HFF-Myc (cell line): Measurements from ENCODE around the gene PACS1.

Source experiments
- DNase-seq: peaks from one replicate; pipeline ENCODE4 v3.0.0-alpha.2; 2011; ENCODE audit warnings: low read depth; ENCODE audit errors: extremely low read depth
- H3K4me3 ChIP-seq: replicated peaks from 2 replicates; pipeline ENCODE4 v1.5.1; 2011; ENCODE audit warnings: low read depth, mild to moderate bottlenecking, control low read depth, low read length
- TF ChIP-seq, protein P1 (sequence below): IDR thresholded peaks from 2 replicates; pipeline ENCODE4 v1.5.1; 2012; ENCODE audit warnings: mild to moderate bottlenecking, low read depth, low read length, control low read depth; ENCODE audit errors: missing control alignments

PACS1 gene

DNA sequence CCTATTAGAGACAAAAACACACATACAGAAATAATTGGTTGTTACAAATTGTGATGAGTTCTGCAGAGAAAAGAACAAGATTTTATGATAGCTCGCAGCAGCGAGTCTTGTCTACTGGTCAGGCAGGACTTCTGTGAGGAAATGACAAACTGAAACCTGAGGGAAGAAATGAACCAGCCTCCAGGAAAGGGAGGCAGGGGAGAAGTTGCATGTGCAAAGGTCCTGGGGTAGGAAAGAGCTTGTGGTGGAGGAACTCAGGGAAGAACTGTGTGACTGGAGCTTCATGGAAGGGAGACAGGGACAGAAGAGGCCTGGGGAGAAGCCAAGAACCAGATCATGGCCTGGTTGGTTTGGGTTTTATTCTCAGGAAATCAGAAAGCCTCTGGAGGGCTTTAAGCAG, 189.2 kb downstream of the PACS1 start:
- H3K4me3 ChIP-seq: no peak overlapping the region
- TF ChIP-seq, protein P1, sequence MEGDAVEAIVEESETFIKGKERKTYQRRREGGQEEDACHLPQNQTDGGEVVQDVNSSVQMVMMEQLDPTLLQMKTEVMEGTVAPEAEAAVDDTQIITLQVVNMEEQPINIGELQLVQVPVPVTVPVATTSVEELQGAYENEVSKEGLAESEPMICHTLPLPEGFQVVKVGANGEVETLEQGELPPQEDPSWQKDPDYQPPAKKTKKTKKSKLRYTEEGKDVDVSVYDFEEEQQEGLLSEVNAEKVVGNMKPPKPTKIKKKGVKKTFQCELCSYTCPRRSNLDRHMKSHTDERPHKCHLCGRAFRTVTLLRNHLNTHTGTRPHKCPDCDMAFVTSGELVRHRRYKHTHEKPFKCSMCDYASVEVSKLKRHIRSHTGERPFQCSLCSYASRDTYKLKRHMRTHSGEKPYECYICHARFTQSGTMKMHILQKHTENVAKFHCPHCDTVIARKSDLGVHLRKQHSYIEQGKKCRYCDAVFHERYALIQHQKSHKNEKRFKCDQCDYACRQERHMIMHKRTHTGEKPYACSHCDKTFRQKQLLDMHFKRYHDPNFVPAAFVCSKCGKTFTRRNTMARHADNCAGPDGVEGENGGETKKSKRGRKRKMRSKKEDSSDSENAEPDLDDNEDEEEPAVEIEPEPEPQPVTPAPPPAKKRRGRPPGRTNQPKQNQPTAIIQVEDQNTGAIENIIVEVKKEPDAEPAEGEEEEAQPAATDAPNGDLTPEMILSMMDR: no peak
- DNase-seq: no peak

DNA sequence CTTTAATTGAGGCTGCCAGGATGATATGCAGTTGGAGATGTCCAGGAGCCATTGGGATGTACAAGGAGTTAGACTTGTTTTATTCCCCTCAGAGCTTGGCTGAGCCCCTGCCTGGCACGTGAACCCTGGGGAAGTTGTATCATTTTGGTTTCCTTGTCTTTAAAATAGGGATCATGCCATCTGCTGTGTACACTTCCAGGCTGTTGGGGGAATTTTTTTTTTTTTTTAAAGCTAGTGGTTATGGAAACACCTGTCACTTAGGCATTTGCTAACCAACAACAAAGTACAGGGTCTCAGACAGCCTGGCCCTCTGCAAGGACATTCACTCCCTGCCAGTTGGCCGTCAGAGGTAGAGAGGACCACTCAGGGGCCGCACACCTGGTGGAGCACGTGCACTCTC, 189.9 kb downstream of the PACS1 start:
- TF ChIP-seq, protein P1: no peak
- no peak overlapping the region for H3K4me3 ChIP-seq
- no peak for DNase-seq

DNA sequence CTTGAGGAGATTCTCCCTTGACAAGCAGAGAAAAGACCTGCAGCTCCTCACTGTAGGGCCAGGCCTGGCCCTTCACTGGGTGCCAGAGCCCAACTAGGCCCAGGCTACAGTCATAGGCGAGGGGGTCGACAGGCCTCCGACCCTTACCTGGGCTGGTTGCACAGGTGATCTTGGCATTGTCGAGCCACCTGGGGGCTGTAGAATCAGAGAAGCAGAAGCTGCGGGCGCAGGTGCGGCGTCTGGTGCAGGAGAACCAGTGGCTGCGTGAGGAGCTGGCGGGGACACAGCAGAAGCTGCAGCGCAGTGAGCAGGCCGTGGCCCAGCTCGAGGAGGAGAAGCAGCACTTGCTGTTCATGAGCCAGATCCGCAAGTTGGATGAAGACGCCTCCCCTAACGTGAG, 191.5 kb downstream of the PACS1 start:
- DNase-seq: no peak
- H3K4me3 ChIP-seq: no peak overlapping the region
- TF ChIP-seq, protein P1: no peak

DNA sequence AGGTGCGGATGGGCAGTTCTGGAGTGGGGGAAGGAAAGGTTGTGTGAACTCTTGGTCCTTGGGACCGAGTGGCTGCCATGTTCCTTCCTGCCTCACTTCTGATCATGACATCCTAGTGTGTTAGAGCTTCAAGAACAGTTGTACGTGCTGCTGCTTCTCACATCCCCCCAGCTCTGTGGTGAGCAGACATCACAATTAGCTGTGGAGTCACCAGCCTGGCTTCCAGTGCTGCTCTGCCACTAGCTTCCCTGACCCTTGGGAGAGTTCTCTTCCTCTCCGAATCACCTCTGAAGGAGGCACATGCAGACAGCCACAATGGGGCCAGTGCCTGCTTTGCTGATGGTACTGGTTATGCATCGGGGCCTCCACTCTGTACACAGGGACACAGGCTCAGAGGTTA, 192.1 kb downstream of the PACS1 start:
- DNase-seq: no peak
- TF ChIP-seq, protein P1: no peak
- no peak overlapping the region for H3K4me3 ChIP-seq

DNA sequence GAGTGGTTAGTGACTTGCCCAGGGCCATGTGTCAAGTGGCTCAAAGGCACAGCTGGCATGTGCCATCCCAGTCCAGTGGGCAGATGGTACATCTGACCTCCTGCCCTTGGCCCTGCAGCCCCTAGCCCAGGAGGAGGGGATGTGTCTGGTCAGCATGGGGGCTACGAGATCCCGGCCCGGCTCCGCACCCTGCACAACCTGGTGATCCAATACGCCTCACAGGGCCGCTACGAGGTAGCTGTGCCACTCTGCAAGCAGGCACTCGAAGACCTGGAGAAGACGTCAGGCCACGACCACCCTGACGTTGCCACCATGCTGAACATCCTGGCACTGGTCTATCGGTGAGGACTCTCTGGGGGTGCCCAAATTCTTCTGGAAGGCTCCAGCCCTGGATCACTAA, 192.6 kb downstream of the PACS1 start:
- DNase-seq: no peak
- no peak overlapping the region for H3K4me3 ChIP-seq
- TF ChIP-seq, protein P1: no peak

DNA sequence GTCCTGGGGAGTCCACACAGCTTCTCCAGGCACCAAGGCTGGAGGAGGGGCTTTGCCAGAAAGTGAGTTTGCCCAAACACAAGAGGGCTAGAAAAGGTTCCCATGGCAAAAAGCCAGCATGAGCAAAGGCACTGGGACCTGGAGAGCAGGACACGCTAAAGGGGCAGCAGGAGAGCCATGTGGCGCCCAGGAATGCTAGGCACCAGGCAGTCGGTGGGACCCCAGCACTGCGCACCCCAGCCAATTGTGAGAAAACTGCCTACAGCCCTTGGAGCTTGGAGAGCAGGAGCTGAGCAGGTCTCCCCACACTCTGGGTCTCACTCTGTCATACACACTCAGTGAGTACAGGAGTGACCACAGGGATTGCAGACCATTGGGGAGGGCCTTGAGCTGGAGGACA, 193.2 kb downstream of the PACS1 start:
- no peak for DNase-seq
- TF ChIP-seq, protein P1: no peak
- no peak overlapping the region for H3K4me3 ChIP-seq

DNA sequence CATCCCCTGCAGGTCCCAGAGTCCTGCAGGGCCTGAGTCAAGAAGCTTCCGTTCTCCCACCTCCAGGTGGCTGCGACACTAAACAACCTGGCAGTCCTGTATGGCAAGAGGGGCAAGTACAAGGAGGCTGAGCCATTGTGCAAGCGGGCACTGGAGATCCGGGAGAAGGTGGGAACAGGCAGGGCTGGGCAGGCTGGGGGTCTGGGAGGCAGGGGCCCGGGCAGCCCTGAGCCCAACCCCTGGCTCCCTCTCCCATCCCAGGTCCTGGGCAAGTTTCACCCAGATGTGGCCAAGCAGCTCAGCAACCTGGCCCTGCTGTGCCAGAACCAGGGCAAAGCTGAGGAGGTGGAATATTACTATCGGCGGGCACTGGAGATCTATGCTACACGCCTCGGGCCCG, 193.7 kb downstream of the PACS1 start:
- DNase-seq: no peak
- TF ChIP-seq, protein P1: no peak
- H3K4me3 ChIP-seq: no peak overlapping the region
